NCI-H2196 treated with DMSO at 0.1 percent for 48 hours (cell line): ENCODE results near the gene RAB7A.

Experiments used
- DNase-seq: peaks from one replicate; lab custom pipeline; 2025; ENCODE audit not compliant: unreplicated experiment; lab: John Stamatoyannopoulos, UW

RAB7A gene

DNA sequence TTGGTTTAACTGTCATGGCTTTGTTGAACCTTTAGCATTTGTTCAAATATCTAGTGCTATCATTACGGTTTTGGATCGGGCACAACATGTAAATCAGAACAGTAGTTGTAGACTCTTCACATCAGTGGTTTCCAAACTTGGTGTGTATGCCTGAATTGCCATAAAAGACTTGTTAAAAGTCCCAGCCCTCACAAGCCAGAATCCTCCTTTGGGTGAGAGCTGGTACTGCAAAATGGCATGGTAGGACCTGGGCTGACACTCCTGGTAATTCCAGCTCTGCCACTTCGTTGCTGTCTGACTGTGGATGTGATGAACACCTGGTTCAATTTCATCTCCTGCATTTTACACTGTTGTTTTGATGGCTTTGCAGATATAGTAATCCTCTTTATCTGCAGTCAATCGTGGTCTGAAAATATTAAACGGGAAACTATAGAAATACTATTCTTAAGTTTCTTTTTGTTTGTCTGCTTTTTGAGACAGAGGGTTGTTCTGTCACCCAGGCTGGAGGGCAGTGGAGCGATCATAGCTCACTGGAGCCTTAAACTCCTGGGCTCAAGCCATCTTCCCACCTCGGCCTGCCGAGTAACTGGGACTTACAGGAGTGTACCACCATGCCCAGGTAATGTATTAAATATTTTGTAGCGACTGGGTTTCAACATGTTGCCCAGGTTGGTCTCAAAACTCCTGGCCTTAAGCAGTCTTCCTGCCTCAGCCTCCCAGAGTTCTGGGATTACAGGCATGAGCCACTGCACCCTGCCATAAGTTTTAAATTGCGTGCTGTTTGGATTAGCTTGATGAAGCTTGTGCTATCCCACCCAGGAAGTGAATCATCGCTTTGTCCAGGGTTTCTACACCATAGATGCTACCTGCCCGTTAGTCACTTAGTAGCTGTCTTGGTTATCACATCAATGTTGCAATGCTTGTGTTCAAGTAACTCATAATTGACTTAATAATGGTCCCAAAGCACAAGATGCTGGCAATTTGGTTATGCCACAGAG lies 61.6 kb downstream of the RAB7A start:
- no peak for DNase-seq

DNA sequence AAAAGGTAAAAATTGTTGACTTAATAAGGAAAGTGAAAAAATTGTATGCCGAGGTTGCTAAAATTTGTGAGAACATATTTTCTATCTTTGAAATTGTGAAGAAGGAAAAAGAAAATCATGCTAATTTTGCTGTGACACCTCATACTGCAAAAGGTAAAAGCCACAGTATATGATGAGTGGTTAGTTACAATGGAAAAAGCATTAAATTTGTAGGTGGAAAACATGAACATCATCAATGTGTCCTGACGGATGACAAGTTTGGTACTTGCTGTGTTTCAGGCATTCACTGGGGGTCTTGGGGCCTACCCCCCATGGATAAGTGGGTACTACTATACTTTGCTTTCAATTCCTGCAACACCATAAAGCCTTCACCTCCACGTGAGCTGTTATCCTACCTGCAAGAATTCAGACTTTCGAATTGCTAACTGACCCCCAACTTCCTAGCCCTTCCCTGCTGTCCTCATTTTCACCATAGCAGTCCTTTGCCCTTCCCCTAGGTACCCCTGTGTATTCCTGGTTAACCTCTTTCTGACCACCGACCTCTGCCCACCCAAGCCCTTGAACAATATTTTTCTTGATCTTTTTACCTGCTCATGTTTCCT lies 62.4 kb downstream of the RAB7A start:
- no peak for DNase-seq

DNA sequence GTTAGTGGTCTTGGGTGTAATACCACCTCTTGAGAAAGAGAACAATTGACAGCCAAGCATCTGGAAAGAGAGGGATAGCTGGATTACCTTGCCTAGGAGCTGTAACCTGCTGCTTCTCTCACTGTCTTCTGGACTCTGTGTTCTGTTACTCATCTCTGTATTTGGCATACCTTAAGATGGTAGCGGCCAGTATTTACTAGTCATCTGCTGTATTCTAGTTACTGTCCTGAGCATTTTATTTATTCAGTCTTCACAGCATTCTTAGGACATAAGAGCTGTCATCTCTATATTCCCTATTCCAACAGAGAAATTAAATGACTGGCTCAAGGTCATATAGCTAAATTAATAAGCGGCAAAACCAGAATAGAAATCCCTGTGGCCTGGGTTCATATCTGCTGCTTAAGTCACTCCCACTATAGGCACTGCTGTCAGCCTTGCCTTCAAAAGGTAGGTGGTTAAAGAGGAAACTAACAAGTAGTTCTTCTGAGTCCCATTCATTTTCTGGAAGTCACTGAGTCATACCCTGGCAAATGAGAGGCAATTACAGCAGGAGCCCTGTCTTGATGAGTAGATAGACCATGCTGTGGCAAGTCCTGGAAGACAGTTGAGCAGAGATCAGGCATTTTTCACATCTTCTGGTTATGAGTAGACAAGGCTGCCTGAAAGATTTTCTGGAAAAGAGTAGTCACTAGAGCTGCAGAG lies 68.2 kb downstream of the RAB7A start:
- DNase-seq: no peak

DNA sequence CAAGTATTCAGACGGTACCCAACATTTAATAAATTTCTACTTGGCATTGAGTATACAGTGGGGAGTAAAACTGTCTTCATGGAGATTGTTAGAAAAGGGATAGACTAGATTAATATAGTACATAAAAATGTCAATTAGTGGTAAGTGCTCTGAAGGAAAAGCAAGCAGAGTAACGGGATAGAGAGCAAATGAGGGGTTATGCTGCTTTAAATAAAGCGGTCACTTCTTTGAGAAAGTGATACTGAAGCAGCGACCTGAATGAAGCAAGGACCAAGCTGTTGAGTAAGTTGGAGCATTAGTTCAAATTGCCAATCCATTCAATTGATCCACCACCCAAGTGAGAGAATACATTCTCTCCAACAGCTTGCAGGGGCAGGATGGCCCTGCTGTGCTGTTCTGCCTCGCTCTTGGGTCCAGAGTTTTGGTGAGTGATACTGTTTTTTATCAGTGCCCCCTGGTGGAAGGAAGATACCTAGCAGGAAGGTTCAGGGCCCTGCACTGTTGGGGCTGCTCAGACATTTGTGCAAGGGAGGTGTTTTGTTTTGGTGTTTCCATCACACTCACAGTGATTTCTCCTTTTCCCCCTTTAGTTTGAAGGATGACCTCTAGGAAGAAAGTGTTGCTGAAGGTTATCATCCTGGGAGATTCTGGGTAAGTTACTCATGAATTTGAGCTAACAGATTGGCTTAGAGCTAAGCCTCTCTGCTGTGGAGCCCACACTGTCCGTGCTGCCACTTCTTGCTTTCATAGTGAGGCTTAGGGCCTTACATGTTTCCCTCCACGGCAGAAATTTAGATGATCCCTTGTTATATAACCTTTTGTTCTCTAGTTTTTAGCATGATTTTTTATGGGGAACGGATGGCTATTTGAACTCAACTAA lies 69.0 kb downstream of the RAB7A start:
- peak; percentile 48 for DNase-seq

DNA sequence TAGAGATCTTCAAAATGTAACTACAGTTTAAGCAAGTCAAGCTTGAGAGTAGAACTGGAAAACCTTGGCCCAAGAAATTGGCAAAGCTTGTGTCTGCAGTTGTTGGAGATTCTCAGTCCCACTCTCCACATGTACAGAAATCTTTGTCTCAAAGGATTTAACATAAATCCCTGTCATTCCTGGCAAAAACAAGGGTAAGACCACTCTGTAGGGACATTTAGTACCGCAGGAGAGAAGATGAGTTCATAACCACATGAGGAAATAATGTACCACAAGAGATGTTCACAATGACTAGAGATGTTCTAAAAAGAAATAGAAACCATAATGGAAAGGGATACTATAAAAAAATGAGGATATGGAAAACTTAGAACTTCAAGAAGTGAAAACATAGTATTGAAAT lies 73.7 kb downstream of the RAB7A start:
- no peak for DNase-seq

DNA sequence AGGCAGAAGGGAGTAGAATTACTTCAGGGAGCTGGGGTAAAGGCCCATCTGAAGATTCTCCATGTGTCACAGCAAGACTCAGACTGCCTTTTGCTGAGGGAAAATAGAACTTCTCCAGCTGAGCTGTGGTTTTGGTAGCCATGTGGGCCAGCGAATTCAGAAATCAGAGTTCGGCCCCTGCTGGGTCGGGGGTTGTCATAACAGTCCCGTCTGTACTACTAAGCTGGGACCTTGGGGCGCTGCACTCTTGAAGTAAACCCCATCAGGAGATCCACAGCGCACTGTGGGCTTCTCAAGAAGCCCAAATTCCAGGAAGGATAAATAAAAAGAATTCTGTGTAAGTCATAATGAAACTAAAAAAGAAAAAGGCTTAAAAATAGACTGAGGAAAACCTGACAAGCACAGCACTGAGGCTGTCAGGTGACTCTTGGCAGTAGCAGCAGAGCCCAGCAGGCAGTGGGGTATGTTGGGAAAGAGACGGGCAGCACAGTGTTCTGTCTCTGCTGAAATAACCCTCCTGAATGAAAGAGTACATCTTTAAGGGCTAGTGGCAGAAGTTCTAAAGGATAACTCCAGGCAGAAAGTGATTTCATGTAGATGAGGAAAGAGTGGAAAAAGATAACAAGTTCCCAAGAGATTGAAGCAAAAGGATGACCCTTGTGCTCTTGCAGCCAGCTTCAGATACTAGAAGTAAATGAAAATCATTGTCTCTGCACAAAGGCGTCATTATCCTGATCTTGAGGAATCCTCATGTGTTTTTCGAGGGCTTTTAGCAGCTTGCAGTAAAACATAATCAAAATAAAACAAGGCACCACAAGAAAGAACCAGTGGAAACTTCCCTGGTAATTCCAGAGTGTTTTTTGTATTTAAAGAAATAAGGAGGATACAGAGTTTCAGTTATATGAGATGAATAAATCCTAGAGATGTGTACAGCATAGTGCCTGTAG lies 74.5 kb downstream of the RAB7A start:
- DNase-seq: no peak

DNA sequence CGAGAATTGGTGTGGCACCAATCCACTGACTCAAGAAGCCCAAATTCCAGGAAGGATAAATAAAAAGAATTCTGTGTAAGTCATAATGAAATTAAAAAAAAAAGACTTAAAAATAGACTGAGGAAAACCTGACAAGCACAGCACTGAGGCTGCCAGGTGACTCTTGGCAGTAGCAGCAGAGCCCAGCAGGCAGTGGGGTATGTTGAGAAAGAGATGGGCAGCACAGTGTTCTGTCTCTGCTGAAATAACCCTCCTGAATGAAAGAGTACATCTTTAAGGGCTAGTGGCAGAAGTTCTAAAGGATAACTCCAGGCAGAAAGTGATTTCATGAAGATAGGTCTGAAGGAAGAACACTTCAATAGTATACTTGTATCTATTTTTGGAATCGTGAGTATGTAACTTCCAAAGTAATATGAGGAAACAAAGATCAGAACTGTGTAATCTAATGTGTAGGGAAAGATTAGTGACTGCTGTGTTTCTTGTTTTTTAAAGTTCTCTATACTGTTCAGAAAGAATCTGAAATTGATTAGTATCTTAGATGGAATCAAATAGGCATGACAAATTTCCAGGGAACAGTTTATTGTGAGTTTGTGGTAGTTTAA lies 75.9 kb downstream of the RAB7A start:
- DNase-seq: no peak

DNA sequence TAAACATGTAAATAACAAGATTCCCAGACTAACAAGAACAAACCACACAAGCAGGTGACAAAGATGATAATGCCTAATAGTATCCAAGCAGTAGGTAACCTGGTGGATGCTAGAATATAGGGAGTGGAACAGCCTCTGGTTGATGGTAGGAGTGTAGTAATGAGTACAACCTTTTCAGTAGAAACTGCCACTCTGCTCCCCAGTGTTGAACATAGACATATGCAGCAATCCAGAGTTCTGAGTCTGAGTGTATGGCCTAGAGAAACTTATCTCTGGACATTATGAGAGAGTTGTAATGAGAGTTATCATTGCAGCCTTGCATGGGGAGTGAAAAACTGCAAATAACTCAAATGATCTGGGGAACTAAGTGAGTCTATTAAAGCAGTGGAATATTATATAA lies 77.3 kb downstream of the RAB7A start:
- DNase-seq: no peak

DNA sequence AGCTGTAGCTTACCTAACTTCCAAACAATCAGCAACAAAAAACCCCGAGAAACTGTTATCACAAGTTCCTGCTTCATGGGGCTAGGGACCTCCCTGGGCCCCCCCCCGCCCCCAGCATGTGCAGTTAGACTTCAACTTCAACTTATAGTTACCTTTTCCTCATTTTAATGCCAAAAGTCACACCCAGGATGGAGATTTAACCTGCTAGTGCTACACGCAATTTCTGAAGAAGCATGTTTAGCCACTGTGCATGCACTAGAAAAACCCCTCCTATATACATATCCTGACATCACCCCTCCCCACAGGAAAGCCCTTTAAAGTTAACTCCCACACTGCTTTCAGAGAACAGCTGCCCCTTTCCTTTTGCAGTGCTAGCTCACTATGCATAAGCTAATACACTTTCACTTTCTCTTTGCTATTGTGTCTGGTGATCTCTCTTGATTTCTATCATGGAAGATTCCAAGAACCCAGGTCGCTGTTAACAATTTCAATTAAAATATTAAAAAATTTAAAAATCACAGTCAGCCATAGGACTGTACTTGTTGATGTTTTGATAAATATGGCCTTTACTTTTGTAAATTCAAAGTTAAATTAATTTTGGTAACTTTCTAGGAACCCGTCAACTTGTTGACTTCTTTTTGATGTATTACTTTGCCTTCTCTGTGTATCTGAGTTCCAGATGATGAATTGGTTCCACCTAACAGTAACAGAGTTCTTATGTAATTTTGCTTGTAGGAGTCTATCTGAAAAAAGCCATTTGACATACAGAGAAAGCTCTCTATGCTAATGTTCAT lies 78.2 kb downstream of the RAB7A start:
- DNase-seq: peak; percentile 56

DNA sequence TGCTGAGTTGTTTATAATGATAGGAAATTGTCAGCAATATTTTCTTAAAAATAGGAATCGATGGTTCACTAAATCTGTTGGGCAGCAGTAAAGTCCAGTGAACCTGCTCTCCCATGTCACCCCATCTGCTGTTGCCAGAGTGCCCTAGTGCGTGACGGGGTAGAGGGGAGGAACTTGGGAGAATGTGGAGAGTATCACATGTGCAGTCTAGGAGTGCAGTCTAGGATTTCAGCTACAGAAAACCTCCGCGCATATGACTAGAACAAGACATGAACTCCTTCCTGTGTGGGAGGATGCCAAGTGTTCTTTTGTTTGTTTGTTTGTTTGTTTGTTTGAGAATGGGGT lies 78.8 kb downstream of the RAB7A start:
- DNase-seq: no peak

- DNase-seq: no peak
These were observed 79.8 kb downstream of the RAB7A start for GRCh38 chr3:128805772-128806171.

DNA sequence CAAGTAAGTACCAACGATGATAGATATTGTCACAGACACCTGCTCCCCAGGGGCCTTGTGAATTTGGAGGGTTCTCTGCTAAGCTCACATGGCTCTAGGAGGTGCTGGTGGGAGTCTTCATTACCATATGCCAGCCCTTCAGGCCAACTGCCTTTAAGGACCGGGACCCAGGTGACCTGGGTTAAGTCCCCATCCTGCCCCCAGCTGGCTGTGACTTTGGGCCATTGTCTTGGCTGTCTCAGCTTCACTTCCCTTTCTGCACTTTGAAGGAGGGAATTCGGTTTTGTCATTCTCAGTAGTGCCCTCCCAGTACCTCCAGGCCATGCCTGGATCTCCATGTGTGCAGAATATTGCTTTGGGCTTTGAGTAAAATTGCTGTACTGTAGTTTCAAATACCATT lies 80.6 kb downstream of the RAB7A start:
- DNase-seq: no peak

DNA sequence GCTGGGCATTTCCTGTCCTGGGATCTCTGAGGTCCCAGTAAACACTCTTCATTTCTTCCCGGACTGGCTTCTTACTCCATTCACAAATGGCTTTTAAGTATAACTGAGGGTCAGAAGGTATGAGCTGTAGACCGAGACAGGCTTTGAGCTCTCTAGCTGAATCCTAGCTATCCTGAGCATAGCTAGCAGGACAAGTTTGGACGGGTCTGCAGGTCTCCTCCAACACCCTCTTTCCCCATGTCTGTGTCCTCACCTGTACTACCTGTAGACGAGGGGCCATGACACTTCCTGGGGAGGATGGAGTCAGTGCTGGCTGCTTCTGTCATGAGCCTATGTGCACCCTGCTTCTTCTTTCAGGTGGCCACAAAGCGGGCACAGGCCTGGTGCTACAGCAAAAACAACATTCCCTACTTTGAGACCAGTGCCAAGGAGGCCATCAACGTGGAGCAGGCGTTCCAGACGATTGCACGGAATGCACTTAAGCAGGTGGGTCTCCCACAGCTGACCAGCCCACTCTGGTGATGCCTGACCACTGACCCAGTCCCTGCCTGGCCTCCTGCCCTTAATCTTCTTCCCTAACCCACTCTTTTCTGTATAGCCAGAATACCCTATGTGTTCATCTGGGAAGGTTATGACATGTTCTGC lies 81.3 kb downstream of the RAB7A start:
- no peak for DNase-seq

GRCh38 chr3:128808672-128809071 lies 82.7 kb downstream of the RAB7A start:
- DNase-seq: no peak

DNA sequence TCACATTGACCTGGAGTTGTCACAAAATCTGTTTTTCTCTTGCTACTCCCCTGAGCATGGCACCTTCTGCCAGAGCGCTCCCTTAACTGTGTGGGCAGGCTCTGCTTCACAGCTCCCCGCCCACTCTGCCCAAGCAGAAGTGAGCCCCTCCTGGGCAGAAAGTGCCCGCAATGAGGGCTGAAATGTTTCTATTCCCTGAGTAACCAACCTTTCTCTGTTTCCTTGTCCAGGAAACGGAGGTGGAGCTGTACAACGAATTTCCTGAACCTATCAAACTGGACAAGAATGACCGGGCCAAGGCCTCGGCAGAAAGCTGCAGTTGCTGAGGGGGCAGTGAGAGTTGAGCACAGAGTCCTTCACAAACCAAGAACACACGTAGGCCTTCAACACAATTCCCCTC lies 87.1 kb downstream of the RAB7A start:
- no peak for DNase-seq

DNA sequence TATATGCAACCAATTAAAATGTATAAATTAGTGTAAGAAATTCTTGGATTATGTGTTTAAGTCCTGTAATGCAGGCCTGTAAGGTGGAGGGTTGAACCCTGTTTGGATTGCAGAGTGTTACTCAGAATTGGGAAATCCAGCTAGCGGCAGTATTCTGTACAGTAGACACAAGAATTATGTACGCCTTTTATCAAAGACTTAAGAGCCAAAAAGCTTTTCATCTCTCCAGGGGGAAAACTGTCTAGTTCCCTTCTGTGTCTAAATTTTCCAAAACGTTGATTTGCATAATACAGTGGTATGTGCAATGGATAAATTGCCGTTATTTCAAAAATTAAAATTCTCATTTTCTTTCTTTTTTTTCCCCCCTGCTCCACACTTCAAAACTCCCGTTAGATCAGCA lies 88.1 kb downstream of the RAB7A start:
- DNase-seq: no peak

- no peak for DNase-seq
These were observed 88.7 kb downstream of the RAB7A start for GRCh38 chr3:128814519-128815317.
